ENCODE results near the gene SCNN1B. TPM values are rescaled to one million over a fixed set of nuclear protein-coding genes. Genes with fewer than 3 reads are reported as not detected.
"Not testable (repeated sequence)": the region's sequence is repeated elsewhere in the genome, so short reads cannot be mapped to it uniquely, and the experiment has no call there.

Gene SCNN1B
- total and polyA plus RNA-seq, 4 experiments from 2014 or later, result not detected

- intact Hi-C loops (cut with micrococcal nuclease), result no loop called here
- Mint-ChIP-seq H3K27ac (no peak overlapping the region), H3K4me3 (no peak overlapping the region), H3K9me3 (no peaks in the 10 kb centered on the region), H3K4me1 (peaks cover 0 to 3% (median 0%) of the 10 kb centered on the region in 4 donors), H3K36me3 (peaks cover 63 to 86% of the 10 kb centered on the region in 2 donors), H3K27me3 (no peaks in the 10 kb centered on the region)
- Histone ChIP-seq H3K36me3 (ENCODE audit: insufficient read depth, low read length) (peaks cover 52% of the 10 kb centered on the region), H3K4me3 (ENCODE audit: low read length in 2 of 2) (no peak overlapping the region), H3K27ac (ENCODE audit: low read depth, low read length) (no peak overlapping the region), H3K4me1 (ENCODE audit: insufficient read depth, low read length) (no peaks in the 10 kb centered on the region), H3K9me3 (ENCODE audit: control insufficient read depth in 1 of 2, low read length in 2 of 2) (no peaks in the 10 kb centered on the region), H3K27me3 (ENCODE audit: insufficient read depth, low read length) (no peaks in the 10 kb centered on the region)
- CTCF ChIA-PET (ENCODE audit: partially characterized antibody), result no interaction called here
- POLR2A ChIA-PET (ENCODE audit: partially characterized antibody), result no interaction called here
- DNase-seq, result no peak
Measured at GRCh38 chr16:23395732-23396131, 93.6 kb downstream of the SCNN1B start.

- H3K4me3 Mint-ChIP-seq, result no peak overlapping the region
- POLR2A ChIA-PET (ENCODE audit: partially characterized antibody), result no interaction called here
- H3K27me3 Mint-ChIP-seq, result no peaks in the 10 kb centered on the region
- peaks cover 0 to 3% (median 0%) of the 10 kb centered on the region in 4 donors for H3K4me1 Mint-ChIP-seq
- no peak for DNase-seq
- no peaks in the 10 kb centered on the region for H3K9me3 Mint-ChIP-seq
- CTCF ChIA-PET (ENCODE audit: partially characterized antibody), result no interaction called here
- no peak overlapping the region for H3K27ac ChIP-seq (ENCODE audit: low read depth, low read length)
- peaks cover 63 to 81% of the 10 kb centered on the region in 2 donors for H3K36me3 Mint-ChIP-seq
- H3K36me3 ChIP-seq (ENCODE audit: insufficient read depth, low read length), result peaks cover 46% of the 10 kb centered on the region
- intact Hi-C loops (cut with micrococcal nuclease), result no loop called here
- H3K27ac Mint-ChIP-seq, result no peak overlapping the region
- no peak overlapping the region for H3K4me3 ChIP-seq (ENCODE audit: low read length in 2 of 2)
- H3K4me1 ChIP-seq (ENCODE audit: insufficient read depth, low read length), result no peaks in the 10 kb centered on the region
- no peaks in the 10 kb centered on the region for H3K27me3 ChIP-seq (ENCODE audit: insufficient read depth, low read length)
- no peaks in the 10 kb centered on the region for H3K9me3 ChIP-seq (ENCODE audit: control insufficient read depth in 1 of 2, low read length in 2 of 2)
Measured at GRCh38 chr16:23397464-23397863, 95.4 kb downstream of the SCNN1B start.

GRCh38 chr16:23398987-23399805 is 97.1 kb downstream of the SCNN1B start:
- intact Hi-C loops (cut with micrococcal nuclease), result no loop called here
- POLR2A ChIA-PET (ENCODE audit: partially characterized antibody), result no interaction called here
- CTCF ChIA-PET (ENCODE audit: partially characterized antibody), result interaction anchor here (1.5 kb wide), 1 partner anchor 36 kb away, joined by 5 read pairs; no protein-coding TSS in a partner anchor
- no peaks in the 10 kb centered on the region for H3K4me1 ChIP-seq (ENCODE audit: insufficient read depth, low read length)
- H3K27ac ChIP-seq (ENCODE audit: low read depth, low read length), result no peak overlapping the region
- DNase-seq, result no peak
- H3K9me3 ChIP-seq (ENCODE audit: control insufficient read depth in 1 of 2, low read length in 2 of 2), result no peaks in the 10 kb centered on the region
- H3K27me3 ChIP-seq (ENCODE audit: insufficient read depth, low read length), result no peaks in the 10 kb centered on the region
- Mint-ChIP-seq H3K27me3 (no peaks in the 10 kb centered on the region), H3K4me1 (peaks cover 0 to 3% (median 0%) of the 10 kb centered on the region in 4 donors), H3K9me3 (no peaks in the 10 kb centered on the region), H3K4me3 (no peak overlapping the region), H3K27ac (no peak overlapping the region), H3K36me3 (peaks cover 71 to 83% of the 10 kb centered on the region in 2 donors)
- H3K36me3 ChIP-seq (ENCODE audit: insufficient read depth, low read length), result peaks cover 56% of the 10 kb centered on the region
- no peak overlapping the region for H3K4me3 ChIP-seq (ENCODE audit: low read length in 2 of 2)

- peaks cover 70 to 80% of the 10 kb centered on the region in 2 donors for H3K36me3 Mint-ChIP-seq
- intact Hi-C loops (cut with micrococcal nuclease), result not testable (repeated sequence)
Measured at GRCh38 chr16:23400447-23400846, 98.3 kb downstream of the SCNN1B start.

GRCh38 chr16:23401139-23401538 is 99.0 kb downstream of the SCNN1B start:
- POLR2A ChIA-PET (ENCODE audit: partially characterized antibody), result no interaction called here
- Histone ChIP-seq H3K4me3 (ENCODE audit: low read length in 2 of 2) (no peak overlapping the region), H3K9me3 (ENCODE audit: control insufficient read depth in 1 of 2, low read length in 2 of 2) (no peaks in the 10 kb centered on the region), H3K27ac (ENCODE audit: low read depth, low read length) (no peak overlapping the region), H3K36me3 (ENCODE audit: insufficient read depth, low read length) (peaks cover 71% of the 10 kb centered on the region), H3K27me3 (ENCODE audit: insufficient read depth, low read length) (no peaks in the 10 kb centered on the region), H3K4me1 (ENCODE audit: insufficient read depth, low read length) (no peaks in the 10 kb centered on the region)
- intact Hi-C loops (cut with micrococcal nuclease), result no loop called here
- no peak overlapping the region for H3K4me3 Mint-ChIP-seq
- DNase-seq, result no peak
- peaks cover 0 to 3% (median 0%) of the 10 kb centered on the region in 4 donors for H3K4me1 Mint-ChIP-seq
- H3K27me3 Mint-ChIP-seq, result no peaks in the 10 kb centered on the region
- no peak overlapping the region for H3K27ac Mint-ChIP-seq
- H3K9me3 Mint-ChIP-seq, result no peaks in the 10 kb centered on the region
- peaks cover 73 to 82% of the 10 kb centered on the region in 2 donors for H3K36me3 Mint-ChIP-seq
- CTCF ChIA-PET (ENCODE audit: partially characterized antibody), result interaction anchor here (1.0 kb wide), 1 partner anchor 35 kb away, joined by 3 read pairs; no protein-coding TSS in a partner anchor

More at GRCh38 chr16:23400447-23400846, 98.3 kb downstream of the SCNN1B start:
- H3K9me3 ChIP-seq (ENCODE audit: control insufficient read depth in 1 of 2, low read length in 2 of 2); DNase-seq; H3K27me3 Mint-ChIP-seq; H3K4me1 Mint-ChIP-seq; H3K27ac ChIP-seq (ENCODE audit: low read depth, low read length); H3K4me3 Mint-ChIP-seq; POLR2A ChIA-PET (ENCODE audit: partially characterized antibody); H3K4me3 ChIP-seq (ENCODE audit: low read length in 2 of 2); H3K27me3 ChIP-seq (ENCODE audit: insufficient read depth, low read length); H3K4me1 ChIP-seq (ENCODE audit: insufficient read depth, low read length); H3K9me3 Mint-ChIP-seq: not testable (repeated sequence)
- H3K27ac Mint-ChIP-seq, result peak overlapping the region in 1 of 7 donors; percentile 59
- peaks cover 66% of the 10 kb centered on the region for H3K36me3 ChIP-seq (ENCODE audit: insufficient read depth, low read length)
- CTCF ChIA-PET (ENCODE audit: partially characterized antibody), result interaction anchor here (1.5 kb wide), 1 partner anchor 35 kb away, joined by 5 read pairs; no protein-coding TSS in a partner anchor

GRCh38 chr16:23402100-23402499 is 100.0 kb downstream of the SCNN1B start:
- no peaks in the 10 kb centered on the region for H3K27me3 Mint-ChIP-seq
- Histone ChIP-seq H3K27me3 (ENCODE audit: insufficient read depth, low read length) (no peaks in the 10 kb centered on the region), H3K4me1 (ENCODE audit: insufficient read depth, low read length) (no peaks in the 10 kb centered on the region), H3K36me3 (ENCODE audit: insufficient read depth, low read length) (peaks cover 71% of the 10 kb centered on the region), H3K27ac (ENCODE audit: low read depth, low read length) (no peak overlapping the region), H3K4me3 (ENCODE audit: low read length in 2 of 2) (no peak overlapping the region), H3K9me3 (ENCODE audit: control insufficient read depth in 1 of 2, low read length in 2 of 2) (no peaks in the 10 kb centered on the region)
- ChIA-PET CTCF (ENCODE audit: partially characterized antibody) (no interaction called here), POLR2A (ENCODE audit: partially characterized antibody) (no interaction called here)
- H3K4me3 Mint-ChIP-seq, result no peak overlapping the region
- H3K27ac Mint-ChIP-seq, result no peak overlapping the region
- DNase-seq, result no peak
- intact Hi-C loops (cut with micrococcal nuclease), result no loop called here
- peaks cover 81 to 85% of the 10 kb centered on the region in 2 donors for H3K36me3 Mint-ChIP-seq
- H3K4me1 Mint-ChIP-seq, result peaks cover 0 to 3% (median 0%) of the 10 kb centered on the region in 4 donors
- no peaks in the 10 kb centered on the region for H3K9me3 Mint-ChIP-seq

- Histone ChIP-seq H3K4me1 (ENCODE audit: insufficient read depth, low read length) (no peaks in the 10 kb centered on the region), H3K4me3 (ENCODE audit: low read length in 2 of 2) (no peak overlapping the region), H3K36me3 (ENCODE audit: insufficient read depth, low read length) (peaks cover 63% of the 10 kb centered on the region), H3K27me3 (ENCODE audit: insufficient read depth, low read length) (no peaks in the 10 kb centered on the region), H3K9me3 (ENCODE audit: control insufficient read depth in 1 of 2, low read length in 2 of 2) (no peaks in the 10 kb centered on the region), H3K27ac (ENCODE audit: low read depth, low read length) (no peak overlapping the region)
- H3K4me1 Mint-ChIP-seq, result no peaks in the 10 kb centered on the region
- intact Hi-C loops (cut with micrococcal nuclease), result no loop called here
- no peaks in the 10 kb centered on the region for H3K9me3 Mint-ChIP-seq
- POLR2A ChIA-PET (ENCODE audit: partially characterized antibody), result no interaction called here
- H3K27ac Mint-ChIP-seq, result no peak overlapping the region
- no peak overlapping the region for H3K4me3 Mint-ChIP-seq
- no peak for DNase-seq
- CTCF ChIA-PET (ENCODE audit: partially characterized antibody), result interaction anchor here (3.4 kb wide), 1 partner anchor 31 kb away, joined by 14 read pairs; no protein-coding TSS in a partner anchor
- H3K36me3 Mint-ChIP-seq, result peaks cover 74 to 80% of the 10 kb centered on the region in 2 donors
- no peaks in the 10 kb centered on the region for H3K27me3 Mint-ChIP-seq
Measured at GRCh38 chr16:23403547-23403946, 101.4 kb downstream of the SCNN1B start.

Data from CD4-positive, alpha-beta memory T cell (primary cell).